ENCODE results near the gene CHRNE.

- no peak for TF ChIP-seq CTCF (IDR thresholded peaks at IDR 0.05; ENCODE audit: poor library complexity, severe bottlenecking)
- no peak for TF ChIP-seq POLR2AphosphoS5 (IDR thresholded peaks at IDR 0.05)
- TF ChIP-seq EP300 (conservative IDR thresholded peaks at IDR 0.05; ENCODE audit: poor library complexity, severe bottlenecking) = no peak
- TF ChIP-seq TAF1 (IDR thresholded peaks at IDR 0.05; ENCODE audit: low read depth) = no peak
- TF ChIP-seq REST (IDR thresholded peaks at IDR 0.05; ENCODE audit: borderline replicate concordance) = no peak
- no peak for TF ChIP-seq RAD21 (conservative IDR thresholded peaks at IDR 0.05)
These were observed 5.4 kb upstream of the CHRNE start for GRCh38 chr17:4908301-4908700.

All from neural cell (in vitro differentiated cells).